Measurements from ENCODE around the gene ATP2B1. TPM values are rescaled to one million over a fixed set of nuclear protein-coding genes. Genes with fewer than 3 reads are reported as not detected.

The ATP2B1 gene
- total RNA-seq, 4 donors from 2014 or later = 38.6 to 96.4 (median 54.1) TPM

DNA sequence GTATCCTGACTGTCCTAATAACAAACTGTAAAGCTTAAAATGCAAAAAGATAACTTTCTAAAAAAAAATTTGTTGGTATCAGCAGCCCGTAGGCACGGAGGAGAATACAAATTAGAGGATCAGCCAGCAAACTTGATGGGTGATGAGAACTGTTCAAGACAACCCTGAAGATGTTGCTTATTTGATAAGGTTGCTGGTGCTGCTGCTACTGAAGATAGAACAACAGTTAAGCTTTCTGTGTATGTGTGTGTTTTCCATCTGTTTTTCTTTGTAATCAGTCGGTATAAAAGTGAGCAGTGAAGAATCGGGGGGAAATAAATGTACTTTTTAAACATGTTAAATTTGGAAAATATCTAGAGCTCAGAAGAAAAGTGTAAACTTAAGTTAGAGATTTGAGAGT is 115.4 kb downstream of the ATP2B1 start:
- TF ChIP-seq, protein P1, sequence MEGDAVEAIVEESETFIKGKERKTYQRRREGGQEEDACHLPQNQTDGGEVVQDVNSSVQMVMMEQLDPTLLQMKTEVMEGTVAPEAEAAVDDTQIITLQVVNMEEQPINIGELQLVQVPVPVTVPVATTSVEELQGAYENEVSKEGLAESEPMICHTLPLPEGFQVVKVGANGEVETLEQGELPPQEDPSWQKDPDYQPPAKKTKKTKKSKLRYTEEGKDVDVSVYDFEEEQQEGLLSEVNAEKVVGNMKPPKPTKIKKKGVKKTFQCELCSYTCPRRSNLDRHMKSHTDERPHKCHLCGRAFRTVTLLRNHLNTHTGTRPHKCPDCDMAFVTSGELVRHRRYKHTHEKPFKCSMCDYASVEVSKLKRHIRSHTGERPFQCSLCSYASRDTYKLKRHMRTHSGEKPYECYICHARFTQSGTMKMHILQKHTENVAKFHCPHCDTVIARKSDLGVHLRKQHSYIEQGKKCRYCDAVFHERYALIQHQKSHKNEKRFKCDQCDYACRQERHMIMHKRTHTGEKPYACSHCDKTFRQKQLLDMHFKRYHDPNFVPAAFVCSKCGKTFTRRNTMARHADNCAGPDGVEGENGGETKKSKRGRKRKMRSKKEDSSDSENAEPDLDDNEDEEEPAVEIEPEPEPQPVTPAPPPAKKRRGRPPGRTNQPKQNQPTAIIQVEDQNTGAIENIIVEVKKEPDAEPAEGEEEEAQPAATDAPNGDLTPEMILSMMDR (IDR thresholded peaks at IDR 0.05; ENCODE audit: low read depth) = no peak

DNA sequence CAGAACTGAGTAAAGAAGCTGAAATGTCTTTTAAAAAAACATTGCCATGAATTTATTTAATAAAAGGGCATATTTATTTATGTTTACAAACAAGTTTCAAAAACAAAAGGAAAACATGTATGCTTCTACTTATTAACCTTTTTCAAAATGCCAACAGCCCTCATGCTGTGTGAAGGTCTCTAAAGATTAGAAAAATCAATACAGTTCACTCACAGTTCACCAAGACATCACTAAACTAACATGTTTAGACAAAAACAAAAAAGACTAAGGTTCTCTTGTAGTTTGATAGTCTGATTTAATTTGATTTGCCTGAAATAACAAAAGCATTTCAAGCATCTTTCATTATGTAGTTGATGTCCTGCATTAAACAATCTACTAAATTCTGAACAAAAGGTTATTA is 118.9 kb downstream of the ATP2B1 start:
- TF ChIP-seq, protein P1 (IDR thresholded peaks at IDR 0.05; ENCODE audit: low read depth) = no peak

DNA sequence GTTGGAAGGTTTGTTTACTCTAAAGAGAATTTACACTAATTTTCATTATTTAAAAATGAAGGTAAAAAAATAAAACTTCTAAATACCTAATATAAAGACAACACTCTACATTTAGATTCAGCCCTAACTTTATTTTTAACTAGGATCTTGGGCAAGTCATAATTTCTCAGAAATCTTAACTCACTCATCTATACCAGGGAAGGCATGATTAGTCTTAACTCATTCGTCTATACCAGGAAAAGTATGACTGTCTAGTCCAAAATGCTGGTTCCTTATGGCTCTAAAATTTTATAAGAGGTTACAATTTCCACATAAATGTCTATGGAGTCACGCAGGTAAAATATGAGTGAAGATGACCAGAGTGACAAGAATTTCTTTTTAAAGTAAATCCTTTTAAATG is 130.1 kb downstream of the ATP2B1 start:
- TF ChIP-seq, protein P1 (IDR thresholded peaks at IDR 0.05; ENCODE audit: low read depth) = no peak

DNA sequence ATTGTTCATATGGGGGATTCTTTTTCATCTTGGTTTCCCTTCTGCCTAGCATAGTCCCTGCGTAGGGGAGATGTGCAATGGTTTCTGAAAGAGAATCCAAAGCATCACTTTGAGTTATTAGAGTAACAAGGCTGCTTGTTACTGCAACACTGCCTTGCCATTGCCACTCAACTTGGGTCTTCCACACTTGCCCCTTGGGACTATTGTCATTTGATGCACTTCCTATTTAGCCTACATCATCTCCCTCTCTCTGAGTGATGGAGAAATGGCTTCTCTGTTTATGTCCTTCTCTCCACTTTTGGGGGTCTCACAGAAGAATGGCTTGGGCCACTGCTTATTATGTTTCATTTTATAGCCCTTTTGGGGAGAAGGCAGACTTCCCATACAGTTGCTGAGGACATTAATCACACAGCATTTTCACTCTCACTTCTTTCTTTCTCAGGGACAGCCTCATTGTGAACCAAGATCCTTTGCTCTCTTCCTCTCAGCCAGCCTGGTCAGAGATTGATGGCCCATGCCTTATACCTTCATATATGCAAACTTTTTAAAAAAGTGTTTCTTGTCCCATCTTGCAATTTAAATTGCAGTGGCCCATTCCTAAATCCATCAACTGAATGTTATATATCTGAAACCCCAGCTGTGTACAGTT is 131.9 kb downstream of the ATP2B1 start:
- TF ChIP-seq, protein P1 (IDR thresholded peaks at IDR 0.05; ENCODE audit: low read depth) = no peak

DNA sequence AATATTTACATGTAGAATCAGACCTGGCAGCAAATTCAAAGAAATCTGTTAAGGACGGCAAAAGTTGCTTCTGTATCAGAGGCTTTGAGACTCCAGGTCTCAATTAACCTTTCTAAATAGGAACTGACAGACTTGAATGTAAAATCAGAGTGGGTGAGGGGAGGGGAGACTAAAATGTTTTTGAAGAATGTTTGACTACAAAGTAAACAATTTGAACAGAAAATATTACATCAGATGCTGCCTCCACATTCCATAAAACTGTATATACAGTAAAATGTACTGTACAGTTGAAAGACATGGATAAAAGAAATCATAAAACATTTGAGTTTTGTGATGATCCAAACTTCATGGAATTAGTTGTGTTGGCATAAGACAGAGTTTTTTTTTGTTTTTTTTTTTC is 133.3 kb downstream of the ATP2B1 start:
- TF ChIP-seq, protein P1 (IDR thresholded peaks at IDR 0.05; ENCODE audit: low read depth) = no peak

DNA sequence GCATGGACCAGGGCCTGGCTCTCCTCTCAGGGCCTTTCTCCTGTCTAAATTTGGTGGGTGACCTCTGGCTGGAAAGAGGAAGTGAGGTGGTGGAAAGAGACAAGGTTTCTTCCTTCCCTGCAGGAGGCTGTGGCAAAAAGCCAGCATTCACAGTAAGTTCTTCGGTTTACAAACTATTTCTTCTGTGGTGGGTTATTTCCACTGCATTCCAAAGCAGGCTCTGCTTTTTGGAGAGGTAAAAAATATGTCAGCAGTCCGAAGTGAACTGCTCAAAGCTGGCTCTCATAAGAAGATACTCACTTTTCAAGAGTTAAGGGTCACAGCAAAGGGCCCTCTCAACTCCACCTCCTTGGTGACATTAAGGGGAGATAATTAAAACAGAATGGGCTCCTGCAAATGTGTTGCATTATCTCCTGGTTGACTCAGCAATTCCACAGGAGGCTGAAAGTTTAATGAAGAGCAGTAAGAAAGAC is 133.9 kb downstream of the ATP2B1 start:
- TF ChIP-seq, protein P1 (IDR thresholded peaks at IDR 0.05; ENCODE audit: low read depth) = no peak

DNA sequence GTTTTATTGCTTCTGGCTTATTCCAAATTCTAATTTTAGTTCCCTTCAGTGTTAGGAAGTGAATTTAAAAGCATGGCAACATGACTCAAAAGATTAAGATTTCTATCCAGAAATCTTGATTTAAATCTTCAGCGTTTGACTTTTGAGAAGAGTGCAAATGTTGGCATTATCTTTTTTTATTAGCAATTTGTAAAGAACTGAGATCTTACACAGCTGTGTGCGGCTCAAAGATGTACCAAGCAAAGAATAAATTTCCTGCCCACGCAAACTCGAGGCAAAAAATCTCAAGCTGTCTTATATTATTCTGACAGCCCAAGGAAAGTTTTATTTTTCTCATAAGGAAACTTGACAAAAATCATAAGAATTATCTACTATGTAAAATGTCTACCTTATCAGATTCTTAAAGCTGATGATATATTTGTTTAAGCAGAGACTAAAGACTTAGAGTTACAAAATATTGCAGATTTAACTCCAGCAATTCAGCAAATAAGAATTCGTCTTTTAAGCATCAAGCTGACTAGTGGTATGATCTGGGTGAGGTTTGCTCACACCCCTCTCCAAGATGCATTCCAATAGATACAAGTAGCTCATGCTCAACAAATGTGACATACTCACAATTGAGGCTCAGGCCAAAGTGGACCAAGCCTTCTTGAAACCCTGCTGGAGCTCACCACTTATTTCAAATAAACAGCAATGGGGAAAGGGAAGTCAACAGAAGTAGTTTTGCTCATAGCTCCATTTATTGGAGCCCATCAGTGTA is 135.4 kb downstream of the ATP2B1 start:
- TF ChIP-seq, protein P1 (IDR thresholded peaks at IDR 0.05; ENCODE audit: low read depth) = no peak

All from subcutaneous adipose tissue (tissue), 4 donors.